Panc1 (cell line): ENCODE results near the gene ZNF414. TPM values are rescaled to one million over a fixed set of nuclear protein-coding genes. Genes with fewer than 3 reads are reported as not detected.

ENCODE experiments used
- ATAC-seq: fragments of 200-7000 bp; cut with Tn5 transposase; 2 replicates; pipeline ENCODE4 v1.9.1; 2020; ENCODE audit warnings: mild to moderate bottlenecking, moderate library complexity
- BruUV-seq: library from RNA; stranded (reverse); fragments of 400-500 nt; replicated peaks from 2 replicates; lab custom pipeline; 2021; lab: Mats Ljungman, UMichigan
- CTCF ChIA-PET: fragments of 300-600 bp; sonication (Branson Sonifier 250); formaldehyde crosslinking; loops from one replicate; lab custom pipeline; 2022; ENCODE audit warnings: antibody characterized with exemption; lab: Charles Lee
- POLR2A ChIA-PET: fragments of 300-600 bp; sonication (Branson Sonifier 250); formaldehyde crosslinking; loops from one replicate; lab custom pipeline; 2022; ENCODE audit warnings: antibody characterized with exemption; lab: Charles Lee
- DNase-seq: peaks from one replicate; pipeline ENCODE4 v3.0.0-alpha.2; 2010; ENCODE audit warnings: low read depth, low spot score
- H3K27ac ChIP-seq: 2 replicates; pipeline ENCODE4 v1.5.1; 2011; ENCODE audit warnings: mild to moderate bottlenecking, low read length, inconsistent platforms
- H3K27me3 ChIP-seq: fragments of 200-500 bp; sonication (Bioruptor generic); 2 replicates; pipeline ENCODE4 v1.6.0; 2014; ENCODE audit warnings: low read length, inconsistent platforms; ENCODE audit not compliant: control insufficient read depth, insufficient read depth
- H3K36me3 ChIP-seq: fragments of 200-500 bp; sonication (Bioruptor generic); 2 replicates; pipeline ENCODE4 v1.5.1; 2014; ENCODE audit warnings: inconsistent platforms, mild to moderate bottlenecking, low read length, moderate library complexity; ENCODE audit not compliant: control insufficient read depth, insufficient read depth
- H3K4me1 ChIP-seq: 2 replicates; pipeline ENCODE4 v1.5.1; 2011; ENCODE audit warnings: inconsistent platforms, mild to moderate bottlenecking, low read length, moderate library complexity; ENCODE audit not compliant: control insufficient read depth, insufficient read depth
- H3K4me3 ChIP-seq, 2 experiments: 2 replicates each; pipeline ENCODE4 v1.5.1; 2011 to 2012; ENCODE audit warnings: low read depth in 2 of 2, low read length in 2 of 2, mild to moderate bottlenecking in 2 of 2, inconsistent platforms in 1 of 2, moderate library complexity in 1 of 2
- H3K9me3 ChIP-seq: fragments of 200-500 bp; sonication (Bioruptor generic); 2 replicates; pipeline ENCODE4 v1.5.1; 2014; ENCODE audit warnings: low read depth, mild to moderate bottlenecking, inconsistent platforms, low read length, moderate library complexity; ENCODE audit not compliant: control insufficient read depth, insufficient read depth
- POLR2AphosphoS5 ChIP-seq: IDR thresholded peaks from 2 replicates; pipeline ENCODE4 v1.6.1; 2012; ENCODE audit warnings: mild to moderate bottlenecking, low read depth, low read length, moderate library complexity
- SIN3A ChIP-seq: IDR thresholded peaks from 2 replicates; pipeline ENCODE4 v1.6.1; 2012; ENCODE audit warnings: low read depth, mild to moderate bottlenecking, low read length, moderate library complexity, borderline replicate concordance; ENCODE audit not compliant: insufficient read depth
- TCF7L2 ChIP-seq: IDR thresholded peaks from 2 replicates; pipeline ENCODE4 v1.6.1; 2011; ENCODE audit warnings: mild to moderate bottlenecking, low read depth, low read length, inconsistent platforms
- in situ Hi-C: cut with HindIII; loops from 2 replicates; pipeline ENCODE4 v1.10.0; 2016; ENCODE audit warnings: low sequenced_read_pairs, low pct_unique_long_range_greater_than_20kb
- intact Hi-C: fragments of 100-400 bp; cut with micrococcal nuclease; formaldehyde crosslinking; loops from one replicate; pipeline ENCODE4 v1.10.0; 2022; ENCODE audit not compliant: unreplicated experiment
- total RNA-seq: library from RNA; stranded (reverse); gene quantifications from one replicate; pipeline ENCODE4 v1.2.1, GENCODE V29; 2021; ENCODE audit not compliant: unreplicated experiment
- TF ChIP-seq, protein P1 (sequence below): fragments of 450-650 bp; IDR thresholded peaks from 2 replicates; pipeline ENCODE4 v1.5.1; 2017; ENCODE audit warnings: mild to moderate bottlenecking
- TF ChIP-seq, protein P2 (sequence below), 2 experiments: IDR thresholded peaks; 2 replicates each; pipeline ENCODE4 v1.6.1; 2011 to 2012; ENCODE audit warnings: low read depth in 2 of 2, control low read depth in 1 of 2, low read length in 1 of 2, mild to moderate bottlenecking in 1 of 2, moderate library complexity in 1 of 2; ENCODE audit not compliant: insufficient read depth in 1 of 2

Gene ZNF414
- total RNA-seq, 1 experiment from 2014 or later: 37.1 TPM

DNA sequence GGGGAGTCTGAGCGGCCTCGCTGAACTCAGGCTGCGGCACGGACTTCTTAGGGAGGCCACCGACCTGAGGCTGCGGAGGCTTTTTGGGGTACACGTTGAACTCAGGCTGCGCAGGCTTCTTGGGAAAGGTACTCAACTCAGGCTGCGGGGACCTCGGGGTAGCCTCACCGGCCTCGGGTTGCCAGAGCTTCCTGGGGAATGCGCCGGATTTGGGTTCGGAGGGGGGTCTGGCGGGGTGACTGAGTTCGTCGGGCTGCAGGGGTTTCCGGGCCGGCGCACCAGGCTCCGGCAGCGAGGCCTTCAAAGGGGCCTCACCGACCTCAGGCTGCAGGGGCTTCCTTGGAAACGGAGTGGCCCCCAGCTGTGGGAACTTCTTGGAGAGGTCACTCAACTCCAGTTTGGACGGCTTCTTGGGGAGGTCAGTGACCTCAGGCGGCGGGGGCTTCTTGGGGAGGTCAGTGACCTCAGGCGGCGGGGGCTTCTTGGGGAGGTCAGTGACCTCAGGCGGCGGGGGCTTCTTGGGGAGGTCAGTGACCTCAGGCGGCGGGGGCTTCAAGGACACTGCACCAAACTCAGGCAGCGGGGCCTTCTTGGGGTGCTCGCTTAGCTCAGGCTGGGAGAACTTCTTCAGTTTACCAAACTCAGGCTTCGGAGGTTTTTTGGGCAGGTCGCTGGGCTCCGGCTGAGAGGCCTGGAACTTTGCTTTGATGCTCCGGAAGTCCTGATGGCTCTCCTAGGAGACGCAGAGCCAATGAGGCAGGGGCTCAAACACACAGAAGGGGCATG is 14.7 kb downstream of the ZNF414 start:
- H3K4me3 ChIP-seq: no peak overlapping the region
- H3K27ac ChIP-seq: no peak overlapping the region
- H3K27me3 ChIP-seq: no peaks in the 10 kb centered on the region
- no peaks in the 10 kb centered on the region for H3K9me3 ChIP-seq
- no peaks in the 10 kb centered on the region for H3K36me3 ChIP-seq
- ChIA-PET POLR2A (interaction anchor here (0.6 kb wide), 1 partner anchor 23 kb away, joined by 3 read pairs; no protein-coding TSS in a partner anchor), CTCF (no interaction called here)
- intact Hi-C loops: no loop called here
- in situ Hi-C loops: no loop called here
- ATAC-seq: no peak
- TF ChIP-seq POLR2AphosphoS5 (no peak), SIN3A (no peak), TCF7L2 (no peak)
- TF ChIP-seq, protein P1, sequence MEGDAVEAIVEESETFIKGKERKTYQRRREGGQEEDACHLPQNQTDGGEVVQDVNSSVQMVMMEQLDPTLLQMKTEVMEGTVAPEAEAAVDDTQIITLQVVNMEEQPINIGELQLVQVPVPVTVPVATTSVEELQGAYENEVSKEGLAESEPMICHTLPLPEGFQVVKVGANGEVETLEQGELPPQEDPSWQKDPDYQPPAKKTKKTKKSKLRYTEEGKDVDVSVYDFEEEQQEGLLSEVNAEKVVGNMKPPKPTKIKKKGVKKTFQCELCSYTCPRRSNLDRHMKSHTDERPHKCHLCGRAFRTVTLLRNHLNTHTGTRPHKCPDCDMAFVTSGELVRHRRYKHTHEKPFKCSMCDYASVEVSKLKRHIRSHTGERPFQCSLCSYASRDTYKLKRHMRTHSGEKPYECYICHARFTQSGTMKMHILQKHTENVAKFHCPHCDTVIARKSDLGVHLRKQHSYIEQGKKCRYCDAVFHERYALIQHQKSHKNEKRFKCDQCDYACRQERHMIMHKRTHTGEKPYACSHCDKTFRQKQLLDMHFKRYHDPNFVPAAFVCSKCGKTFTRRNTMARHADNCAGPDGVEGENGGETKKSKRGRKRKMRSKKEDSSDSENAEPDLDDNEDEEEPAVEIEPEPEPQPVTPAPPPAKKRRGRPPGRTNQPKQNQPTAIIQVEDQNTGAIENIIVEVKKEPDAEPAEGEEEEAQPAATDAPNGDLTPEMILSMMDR: no peak
- TF ChIP-seq, protein P2, sequence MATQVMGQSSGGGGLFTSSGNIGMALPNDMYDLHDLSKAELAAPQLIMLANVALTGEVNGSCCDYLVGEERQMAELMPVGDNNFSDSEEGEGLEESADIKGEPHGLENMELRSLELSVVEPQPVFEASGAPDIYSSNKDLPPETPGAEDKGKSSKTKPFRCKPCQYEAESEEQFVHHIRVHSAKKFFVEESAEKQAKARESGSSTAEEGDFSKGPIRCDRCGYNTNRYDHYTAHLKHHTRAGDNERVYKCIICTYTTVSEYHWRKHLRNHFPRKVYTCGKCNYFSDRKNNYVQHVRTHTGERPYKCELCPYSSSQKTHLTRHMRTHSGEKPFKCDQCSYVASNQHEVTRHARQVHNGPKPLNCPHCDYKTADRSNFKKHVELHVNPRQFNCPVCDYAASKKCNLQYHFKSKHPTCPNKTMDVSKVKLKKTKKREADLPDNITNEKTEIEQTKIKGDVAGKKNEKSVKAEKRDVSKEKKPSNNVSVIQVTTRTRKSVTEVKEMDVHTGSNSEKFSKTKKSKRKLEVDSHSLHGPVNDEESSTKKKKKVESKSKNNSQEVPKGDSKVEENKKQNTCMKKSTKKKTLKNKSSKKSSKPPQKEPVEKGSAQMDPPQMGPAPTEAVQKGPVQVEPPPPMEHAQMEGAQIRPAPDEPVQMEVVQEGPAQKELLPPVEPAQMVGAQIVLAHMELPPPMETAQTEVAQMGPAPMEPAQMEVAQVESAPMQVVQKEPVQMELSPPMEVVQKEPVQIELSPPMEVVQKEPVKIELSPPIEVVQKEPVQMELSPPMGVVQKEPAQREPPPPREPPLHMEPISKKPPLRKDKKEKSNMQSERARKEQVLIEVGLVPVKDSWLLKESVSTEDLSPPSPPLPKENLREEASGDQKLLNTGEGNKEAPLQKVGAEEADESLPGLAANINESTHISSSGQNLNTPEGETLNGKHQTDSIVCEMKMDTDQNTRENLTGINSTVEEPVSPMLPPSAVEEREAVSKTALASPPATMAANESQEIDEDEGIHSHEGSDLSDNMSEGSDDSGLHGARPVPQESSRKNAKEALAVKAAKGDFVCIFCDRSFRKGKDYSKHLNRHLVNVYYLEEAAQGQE (IDR thresholded peaks at IDR 0.05; ENCODE audit: insufficient read depth in 1 of 2, low read depth in 2 of 2, low read length in 1 of 2): no peak
- H3K4me1 ChIP-seq: no peaks in the 10 kb centered on the region
- DNase-seq: no peak
- BruUV-seq: no TSS peak

DNA sequence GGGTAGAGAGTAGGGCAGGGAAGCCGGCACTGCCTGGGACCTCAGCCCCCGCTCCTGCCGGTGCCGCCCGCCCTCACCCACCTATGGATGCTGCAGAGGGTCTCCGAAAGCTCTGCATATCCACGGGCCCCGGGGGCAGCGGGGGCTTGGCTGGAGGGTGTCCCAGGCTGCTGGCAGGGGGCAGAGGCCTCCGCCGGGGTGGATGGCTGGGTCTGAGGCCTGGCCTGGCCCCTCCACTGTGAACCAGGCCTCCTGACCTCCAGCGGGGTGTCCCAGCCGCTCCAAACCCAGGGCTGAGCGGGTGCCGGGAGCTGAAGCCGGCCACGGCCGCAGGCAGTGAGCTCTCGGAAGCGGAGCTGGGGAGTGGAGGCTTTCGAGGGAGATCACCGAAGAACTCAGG is 15.7 kb downstream of the ZNF414 start:
- POLR2A ChIA-PET: no interaction called here
- Histone ChIP-seq H3K27ac (no peak overlapping the region), H3K36me3 (no peaks in the 10 kb centered on the region), H3K9me3 (no peaks in the 10 kb centered on the region), H3K4me1 (no peaks in the 10 kb centered on the region), H3K27me3 (no peaks in the 10 kb centered on the region), H3K4me3 (no peak overlapping the region)
- no TSS peak for BruUV-seq
- TF ChIP-seq POLR2AphosphoS5: no peak
- TF ChIP-seq, protein P2 (IDR thresholded peaks at IDR 0.05; ENCODE audit: insufficient read depth in 1 of 2, low read depth in 2 of 2, low read length in 1 of 2): no peak
- no peak for TF ChIP-seq SIN3A
- no peak for TF ChIP-seq TCF7L2
- TF ChIP-seq, protein P1: no peak
- intact Hi-C loops: no loop called here
- no peak for ATAC-seq
- in situ Hi-C loops: no loop called here
- DNase-seq: no peak
- CTCF ChIA-PET: interaction anchor here (0.7 kb wide), 1 partner anchor 145 kb away, joined by 7 read pairs; no protein-coding TSS in a partner anchor
